Gastroesophageal sphincter (tissue), 3 donors: ENCODE results near the gene IL6.

Experiments
- CTCF ChIP-seq, 4 experiments: fragments of 200-600 bp in 2 of 4; fragments of 450-650 bp in 2 of 4; sonication (generic) in 1 of 4; IDR thresholded peaks; one replicate each; pipeline ENCODE4 v1.5.1; 2017 to 2019; ENCODE audit warnings: antibody characterized with exemption in 4 of 4, mild to moderate bottlenecking in 2 of 4, moderate library complexity in 2 of 4
- POLR2AphosphoS5 ChIP-seq: sonication (generic); formaldehyde crosslinking; IDR thresholded peaks from one replicate; pipeline ENCODE4 v1.6.1; 2017; ENCODE audit warnings: antibody characterized with exemption

GRCh38 chr7:22698767-22699166 is 28.2 kb upstream of the IL6 start:
- TF ChIP-seq CTCF (IDR thresholded peaks at IDR 0.05) (no peak), POLR2AphosphoS5 (no peak)
